Gastroesophageal sphincter (tissue), 4 donors: ENCODE results near the gene ACSM5. TPM values are rescaled to one million over a fixed set of nuclear protein-coding genes. Genes with fewer than 3 reads are reported as not detected.
"Not testable (repeated sequence)": the region's sequence is repeated elsewhere in the genome, so short reads cannot be mapped to it uniquely, and the experiment has no call there.

ENCODE experiments used
- ATAC-seq: fragments of 150-250 bp; one replicate; pipeline ENCODE4 v1.9.1; 2016; ENCODE audit warnings: mild to moderate bottlenecking, moderate library complexity
- H3K27ac ChIP-seq, 4 donors: fragments of 200-600 bp; sonication (generic) in 3 of 4; 1 replicate in 3 of 4; 2 replicates in 1 of 4; pipeline ENCODE4 v1.5.1; 2016 to 2019
- H3K27me3 ChIP-seq: fragments of 200-600 bp; sonication (generic); one replicate; pipeline ENCODE4 v1.5.1; 2019
- H3K36me3 ChIP-seq, 2 donors: fragments of 200-600 bp; sonication (generic); one replicate each; pipeline ENCODE4 v1.5.1; 2019; ENCODE audit warnings: control low read depth in 1 of 2
- H3K4me1 ChIP-seq, 3 donors: fragments of 200-600 bp; sonication (generic); 1 replicate in 2 of 3; 2 replicates in 1 of 3; pipeline ENCODE4 v1.5.1; 2016 to 2019; ENCODE audit warnings: control low read depth in 2 of 3
- H3K4me3 ChIP-seq, 2 donors: fragments of 200-600 bp; sonication (generic); one replicate each; pipeline ENCODE4 v1.5.1; 2019; ENCODE audit warnings: mild to moderate bottlenecking in 1 of 2, moderate library complexity in 1 of 2
- H3K9me3 ChIP-seq, 3 donors: fragments of 200-600 bp; sonication (generic); one replicate each; pipeline ENCODE4 v1.5.1; 2017 to 2019; ENCODE audit warnings: control low read depth in 2 of 3
- EP300 ChIP-seq: sonication (generic); formaldehyde crosslinking; IDR thresholded peaks from one replicate; pipeline ENCODE4 v1.6.1; 2017; ENCODE audit warnings: antibody characterized with exemption, mild to moderate bottlenecking
- POLR2A ChIP-seq, 2 donors: fragments of 450-650 bp; IDR thresholded peaks; one replicate each; pipeline ENCODE4 v1.6.1; 2017; ENCODE audit warnings: antibody characterized with exemption in 2 of 2, mild to moderate bottlenecking in 2 of 2, moderate library complexity in 1 of 2
- POLR2AphosphoS5 ChIP-seq: sonication (generic); formaldehyde crosslinking; IDR thresholded peaks from one replicate; pipeline ENCODE4 v1.6.1; 2017; ENCODE audit warnings: antibody characterized with exemption
- WGBS, 2 donors: methylation state at CpG; one replicate each; pipeline ENCODE4 v1.1.5; 2018; ENCODE audit warnings: low coverage in 1 of 2; 5-methylcytosine and 5-hydroxymethylcytosine counted together
- total RNA-seq, 4 donors: library from RNA; depleted of rRNA; stranded (reverse); fragments of >200 nt; gene quantifications; one replicate each; pipeline ENCODE4 v1.1.0, GENCODE V29; 2016
- TF ChIP-seq, protein P1 (sequence below), 4 experiments: fragments of 200-600 bp in 2 of 4; fragments of 450-650 bp in 2 of 4; sonication (generic) in 1 of 4; IDR thresholded peaks; one replicate each; pipeline ENCODE4 v1.5.1; 2017 to 2019; ENCODE audit warnings: antibody characterized with exemption in 4 of 4, mild to moderate bottlenecking in 2 of 4, moderate library complexity in 2 of 4

The ACSM5 gene
- total RNA-seq, 4 donors from 2014 or later: 1.3 to 5.4 (median 5.0) TPM

DNA sequence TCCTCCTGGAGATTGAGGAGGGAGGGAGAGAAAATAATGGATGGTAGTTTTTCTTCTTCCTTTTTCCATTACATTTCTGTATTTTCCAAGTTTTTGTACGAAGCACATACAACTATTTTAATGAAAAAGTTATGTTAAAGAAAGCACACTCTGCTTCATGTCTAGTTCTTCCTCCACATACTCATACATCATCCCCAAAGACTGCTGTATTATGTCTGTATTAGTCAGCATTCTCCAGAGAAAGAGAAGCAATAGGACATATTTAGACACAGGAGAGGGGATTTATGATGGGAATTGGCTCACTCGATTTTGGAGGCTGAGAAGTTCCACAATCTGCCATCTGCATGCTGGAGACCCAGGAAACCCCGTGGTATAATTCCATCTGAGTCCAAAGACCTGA lies 31.9 kb downstream of the ACSM5 start:
- no peak for ATAC-seq
- no peaks in the 10 kb centered on the region for H3K9me3 ChIP-seq
- H3K27ac ChIP-seq: peak overlapping the region in 3 of 4 donors; percentile 22 to 70 (median 63)
- peaks cover 0 to 26% (median 2%) of the 10 kb centered on the region in 3 donors for H3K4me1 ChIP-seq
- H3K36me3 ChIP-seq: no peaks in the 10 kb centered on the region
- H3K4me3 ChIP-seq: no peak overlapping the region
- WGBS, 2 donors: 6 to 50% methylated on average over 3 of the region's 3 CpGs
- no peaks in the 10 kb centered on the region for H3K27me3 ChIP-seq
- TF ChIP-seq, protein P1, sequence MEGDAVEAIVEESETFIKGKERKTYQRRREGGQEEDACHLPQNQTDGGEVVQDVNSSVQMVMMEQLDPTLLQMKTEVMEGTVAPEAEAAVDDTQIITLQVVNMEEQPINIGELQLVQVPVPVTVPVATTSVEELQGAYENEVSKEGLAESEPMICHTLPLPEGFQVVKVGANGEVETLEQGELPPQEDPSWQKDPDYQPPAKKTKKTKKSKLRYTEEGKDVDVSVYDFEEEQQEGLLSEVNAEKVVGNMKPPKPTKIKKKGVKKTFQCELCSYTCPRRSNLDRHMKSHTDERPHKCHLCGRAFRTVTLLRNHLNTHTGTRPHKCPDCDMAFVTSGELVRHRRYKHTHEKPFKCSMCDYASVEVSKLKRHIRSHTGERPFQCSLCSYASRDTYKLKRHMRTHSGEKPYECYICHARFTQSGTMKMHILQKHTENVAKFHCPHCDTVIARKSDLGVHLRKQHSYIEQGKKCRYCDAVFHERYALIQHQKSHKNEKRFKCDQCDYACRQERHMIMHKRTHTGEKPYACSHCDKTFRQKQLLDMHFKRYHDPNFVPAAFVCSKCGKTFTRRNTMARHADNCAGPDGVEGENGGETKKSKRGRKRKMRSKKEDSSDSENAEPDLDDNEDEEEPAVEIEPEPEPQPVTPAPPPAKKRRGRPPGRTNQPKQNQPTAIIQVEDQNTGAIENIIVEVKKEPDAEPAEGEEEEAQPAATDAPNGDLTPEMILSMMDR (IDR thresholded peaks at IDR 0.05): no peak
- TF ChIP-seq EP300 (no peak), POLR2A (IDR thresholded peaks at IDR 0.05) (no peak), POLR2AphosphoS5 (no peak)

DNA sequence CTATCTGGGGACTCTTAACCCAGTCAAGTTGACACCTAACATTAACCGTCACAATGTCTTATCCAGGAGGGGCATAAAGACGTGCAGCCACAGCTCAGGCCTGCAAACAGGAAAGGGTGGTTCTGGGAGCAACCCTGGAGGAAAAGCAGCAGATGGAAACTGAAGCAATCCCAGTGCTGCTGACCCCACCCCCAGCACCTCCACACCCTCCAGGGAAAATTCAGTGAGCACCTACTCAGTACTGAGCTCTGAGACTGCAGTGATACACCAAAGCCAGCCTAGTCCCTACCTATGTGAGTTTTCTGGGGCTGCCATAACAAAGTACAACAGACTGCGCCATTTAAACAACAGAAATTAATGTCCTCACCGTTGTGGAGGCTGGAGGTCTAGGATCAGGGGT lies 32.5 kb downstream of the ACSM5 start:
- not testable (repeated sequence) for H3K27me3 ChIP-seq, ATAC-seq, H3K9me3 ChIP-seq, H3K36me3 ChIP-seq, H3K4me3 ChIP-seq, H3K27ac ChIP-seq
- 83% methylated on average over 1 of the region's 4 CpGs; no CpG with 5 or more reads in 1 of the 2 donors for WGBS, 2 donors
- H3K4me1 ChIP-seq: peaks cover 0 to 26% (median 2%) of the 10 kb centered on the region in 3 donors

DNA sequence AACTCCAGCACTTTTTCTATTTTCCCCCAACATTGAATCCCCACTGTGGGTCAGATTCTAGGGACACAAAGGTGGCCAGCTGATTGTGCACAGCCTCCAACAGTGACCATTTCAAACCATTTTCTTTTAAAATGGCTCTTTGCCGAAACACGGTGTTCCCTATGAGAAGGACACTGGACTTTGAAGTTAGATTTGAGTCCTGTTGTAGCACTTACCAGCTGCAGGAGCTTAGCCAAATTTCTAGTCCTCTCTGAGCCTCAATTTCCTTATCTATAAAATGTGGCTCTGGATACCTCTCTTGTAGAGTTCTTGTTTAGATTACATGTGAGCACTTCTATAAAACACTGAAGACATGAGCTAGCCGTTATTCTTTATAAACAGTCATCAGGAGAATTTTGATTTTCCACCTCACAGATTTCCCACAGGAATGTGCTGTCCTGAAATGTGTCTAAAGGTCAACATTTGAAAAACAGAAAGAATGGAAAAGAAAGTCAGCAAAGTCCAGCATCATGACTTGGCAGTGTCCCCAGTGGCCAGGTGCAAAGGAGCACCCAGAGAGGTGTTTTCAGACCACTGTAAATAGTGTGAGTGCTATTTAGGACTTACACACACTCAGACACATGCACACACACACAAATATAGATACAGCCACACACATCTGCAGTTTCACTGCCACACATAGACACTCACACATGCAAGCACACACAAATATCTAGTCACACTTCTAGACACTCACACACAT lies 37.5 kb downstream of the ACSM5 start:
- H3K4me3 ChIP-seq, H3K9me3 ChIP-seq, H3K27ac ChIP-seq, H3K27me3 ChIP-seq, H3K36me3 ChIP-seq, H3K4me1 ChIP-seq, ATAC-seq: not testable (repeated sequence)
- no CpG with 5 or more reads among the region's 3 CpGs for WGBS, 2 donors

DNA sequence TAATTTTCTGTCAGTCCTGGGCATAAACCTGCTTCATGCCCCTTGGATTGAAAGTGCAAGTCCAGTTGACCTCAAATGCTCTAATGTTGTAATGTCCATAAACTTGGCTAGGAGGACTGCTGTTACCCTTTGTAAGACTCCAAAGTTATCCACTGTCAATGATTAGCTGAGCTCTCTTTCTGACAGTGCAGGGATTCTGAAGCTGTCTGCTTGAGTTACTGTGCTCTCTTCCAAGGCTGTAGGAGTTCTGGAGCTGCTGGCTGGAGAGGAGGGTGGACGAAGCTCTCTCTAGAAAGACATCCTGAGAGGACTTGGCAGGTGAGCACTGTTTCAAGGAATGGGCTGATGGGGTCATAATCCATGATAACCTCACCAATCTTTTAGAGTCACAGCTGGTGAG lies 42.0 kb downstream of the ACSM5 start, which contains the start of gene ACSM2A:
ACSM2A (plus strand) TSS at position 158 of the 400 bp plus-strand sequence. CDS start 8,594 bp downstream, outside the sequence.
- H3K4me3 ChIP-seq, H3K27ac ChIP-seq, H3K27me3 ChIP-seq, H3K36me3 ChIP-seq, H3K9me3 ChIP-seq, H3K4me1 ChIP-seq, ATAC-seq: not testable (repeated sequence)
- no CpG with 5 or more reads among the region's 1 CpG for WGBS, 2 donors

DNA sequence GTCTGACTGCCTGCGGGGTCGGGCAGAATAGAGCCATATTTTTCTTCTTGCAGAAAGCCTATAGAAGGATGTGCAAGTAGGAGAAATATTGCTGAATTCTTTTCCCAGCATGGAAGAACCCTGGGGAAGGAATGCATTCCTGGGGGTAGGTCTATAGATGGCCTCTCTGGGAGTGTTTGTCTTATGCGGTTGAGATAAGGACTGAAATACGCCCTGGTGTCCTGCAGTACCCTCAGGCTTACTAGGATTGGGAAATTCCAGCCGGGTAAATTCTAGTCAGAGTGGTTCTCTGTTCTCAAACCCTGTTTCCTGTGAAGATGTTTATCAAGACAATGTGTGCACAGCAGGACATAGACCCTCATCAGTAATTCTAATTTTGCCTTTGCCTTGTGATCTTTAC lies 44.3 kb downstream of the ACSM5 start:
- H3K4me1 ChIP-seq, ATAC-seq, H3K9me3 ChIP-seq, H3K27ac ChIP-seq, H3K27me3 ChIP-seq, H3K4me3 ChIP-seq, H3K36me3 ChIP-seq: not testable (repeated sequence)
- WGBS, 2 donors: no CpG with 5 or more reads among the region's 5 CpGs

DNA sequence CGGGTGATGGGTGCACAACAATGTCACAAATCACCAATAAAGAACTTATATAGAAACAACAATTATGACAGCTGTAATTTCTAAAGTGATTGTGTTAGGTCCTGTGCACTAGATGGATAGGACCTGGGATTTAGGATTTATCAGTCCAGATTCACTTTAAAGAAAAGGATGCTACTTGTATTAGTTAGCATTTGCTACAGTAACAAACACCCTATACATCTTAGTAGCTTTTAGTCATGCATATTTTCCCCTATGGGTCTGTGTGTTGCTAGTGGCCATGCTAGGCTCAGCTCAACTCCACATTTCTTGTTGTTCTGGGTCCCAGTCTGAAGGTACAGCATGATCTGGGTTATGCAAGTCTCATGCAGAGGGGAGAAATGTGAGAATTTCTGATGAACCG lies 49.9 kb downstream of the ACSM5 start:
- H3K36me3 ChIP-seq, H3K27me3 ChIP-seq, H3K4me1 ChIP-seq, ATAC-seq, H3K9me3 ChIP-seq, H3K27ac ChIP-seq, H3K4me3 ChIP-seq: not testable (repeated sequence)
- WGBS, 2 donors: 75 to 94% methylated on average over 2 of the region's 2 CpGs

DNA sequence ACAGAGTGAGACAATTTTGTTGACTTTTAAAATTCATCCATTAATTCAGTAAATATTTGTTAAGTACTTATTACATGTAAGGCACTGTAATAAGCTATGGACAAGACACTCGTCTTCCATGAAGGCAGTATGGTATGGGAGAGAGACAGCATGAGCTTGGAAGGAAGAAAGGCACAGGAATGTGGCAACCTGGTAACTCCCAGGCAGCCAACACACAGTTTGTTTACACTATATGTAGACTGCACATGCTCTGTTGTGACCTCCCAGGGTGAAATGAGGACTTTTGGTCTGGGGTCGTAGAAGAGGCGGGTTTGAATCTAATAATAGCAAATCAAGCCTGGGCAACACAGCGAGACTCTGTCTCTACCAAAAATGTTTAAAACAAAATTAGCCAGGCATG lies 51.0 kb downstream of the ACSM5 start:
- 78 to 100% methylated on average over 1 of the region's 4 CpGs for WGBS, 2 donors
- ATAC-seq, H3K9me3 ChIP-seq, H3K4me3 ChIP-seq, H3K4me1 ChIP-seq, H3K27me3 ChIP-seq, H3K36me3 ChIP-seq, H3K27ac ChIP-seq: not testable (repeated sequence)

DNA sequence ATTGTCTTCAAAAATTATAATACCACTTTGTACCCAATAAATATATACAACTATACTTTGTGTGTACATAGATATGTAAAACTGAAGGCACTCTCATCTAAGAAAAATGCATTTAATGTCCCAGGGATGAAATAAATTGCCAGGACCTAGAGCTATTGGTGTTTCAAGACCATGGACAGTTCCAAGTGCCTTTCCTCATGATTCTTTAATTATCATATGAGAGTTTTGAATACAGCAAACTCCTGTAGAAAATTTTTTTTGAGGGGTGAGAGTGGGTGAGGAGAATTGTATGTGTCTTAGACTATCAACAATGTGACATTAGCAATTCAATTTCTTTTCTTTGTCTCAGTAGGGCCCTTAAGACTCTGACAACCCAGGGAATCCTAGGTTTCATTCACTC lies 59.6 kb downstream of the ACSM5 start:
- not testable (repeated sequence) for H3K4me1 ChIP-seq, H3K36me3 ChIP-seq, H3K27ac ChIP-seq, H3K9me3 ChIP-seq, ATAC-seq, H3K27me3 ChIP-seq, H3K4me3 ChIP-seq

DNA sequence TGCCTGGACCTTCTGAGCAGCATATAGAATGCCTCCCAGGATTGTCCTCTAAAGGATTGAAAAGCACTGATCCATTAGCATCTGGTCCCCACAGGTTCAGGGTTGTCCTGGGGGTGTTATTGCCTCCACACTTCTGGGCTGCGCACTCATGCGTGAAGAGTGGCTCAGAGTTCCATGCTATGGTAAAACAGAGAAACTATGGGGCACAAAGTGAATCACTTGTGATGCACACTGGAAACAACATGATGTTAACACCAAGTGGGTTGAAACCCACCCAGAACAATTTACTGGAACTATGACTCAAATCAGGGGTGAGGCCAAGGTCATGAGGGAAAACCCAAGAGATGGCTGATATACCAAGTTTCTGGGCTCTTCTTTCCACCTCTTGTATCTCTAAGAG lies 60.6 kb downstream of the ACSM5 start:
- H3K9me3 ChIP-seq, ATAC-seq, H3K36me3 ChIP-seq, H3K4me1 ChIP-seq, H3K27ac ChIP-seq, H3K27me3 ChIP-seq, H3K4me3 ChIP-seq: not testable (repeated sequence)
- no CpG with 5 or more reads among the region's 2 CpGs for WGBS, 2 donors

DNA sequence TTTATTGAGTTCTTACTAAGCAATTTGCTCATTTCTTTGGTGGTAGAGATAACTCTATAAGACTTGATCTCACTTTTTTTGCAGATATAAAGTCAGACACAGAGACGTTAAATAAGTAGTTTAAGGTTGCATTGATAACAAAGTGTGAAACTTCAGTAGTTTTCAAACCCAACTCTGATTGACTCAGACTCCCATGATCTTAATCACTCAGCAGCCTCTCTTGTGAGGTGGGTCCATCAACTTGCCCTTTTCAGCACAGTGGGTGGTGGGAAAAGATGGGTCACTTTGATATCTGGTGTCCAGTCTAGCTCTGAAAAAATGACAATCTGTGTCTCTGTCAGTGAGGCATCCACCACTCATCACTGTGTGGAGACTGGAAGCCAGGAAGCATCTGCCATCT lies 61.4 kb downstream of the ACSM5 start:
- H3K4me3 ChIP-seq, H3K27ac ChIP-seq, H3K9me3 ChIP-seq, H3K27me3 ChIP-seq, H3K4me1 ChIP-seq, ATAC-seq, H3K36me3 ChIP-seq: not testable (repeated sequence)
- 78 to 82% methylated on average over 1 of the region's 1 CpG for WGBS, 2 donors

DNA sequence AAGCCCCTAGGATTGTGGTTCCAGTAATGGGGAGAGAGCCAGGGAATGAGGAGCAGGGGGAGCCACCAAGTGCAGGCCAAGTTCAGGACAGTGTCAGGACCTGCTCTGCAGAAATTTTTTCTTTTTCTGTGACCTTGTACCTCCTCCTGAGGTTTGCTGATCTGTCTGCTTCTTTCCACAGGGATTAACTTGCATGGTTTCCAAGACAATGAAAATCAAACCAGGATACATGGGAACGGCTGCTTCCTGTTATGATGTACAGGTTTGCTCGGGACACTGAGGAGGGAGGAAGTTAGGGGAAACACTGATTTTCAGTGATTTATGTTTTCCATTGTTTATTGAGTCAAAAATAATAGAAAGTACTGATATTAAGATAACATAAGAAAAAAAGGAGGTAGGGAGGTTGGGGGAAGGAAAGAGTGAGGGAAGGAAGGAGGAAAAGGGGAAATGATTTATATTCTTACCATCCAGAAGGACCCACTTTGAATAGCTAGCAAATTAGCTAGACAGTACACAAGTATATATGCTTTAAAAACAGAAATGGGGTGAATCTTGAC lies 67.9 kb downstream of the ACSM5 start:
- not testable (repeated sequence) for H3K27ac ChIP-seq, H3K4me3 ChIP-seq, ATAC-seq, H3K4me1 ChIP-seq, H3K9me3 ChIP-seq, H3K36me3 ChIP-seq, H3K27me3 ChIP-seq
- 33% methylated on average over 1 of the region's 2 CpGs; no CpG with 5 or more reads in 1 of the 2 donors for WGBS, 2 donors

DNA sequence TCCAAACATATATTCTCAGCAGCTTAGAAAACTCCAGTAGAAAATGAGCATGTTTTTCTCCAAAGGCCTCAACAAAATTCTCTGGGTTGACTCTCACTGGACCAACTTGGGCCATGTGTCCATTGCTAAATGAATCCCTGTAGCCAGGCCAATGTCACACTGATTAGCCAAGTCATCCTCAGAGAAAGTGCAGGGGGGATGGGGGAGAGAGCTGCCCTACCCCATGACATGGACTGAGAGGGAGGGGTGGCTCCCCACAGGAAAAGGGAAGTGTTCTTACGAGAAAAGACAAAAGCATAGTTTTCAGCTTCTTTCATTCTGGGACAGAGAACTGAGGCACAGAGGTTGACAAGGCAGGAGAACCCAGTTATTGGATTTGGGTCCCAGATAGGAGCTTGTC lies 74.7 kb downstream of the ACSM5 start:
- not testable (repeated sequence) for ATAC-seq, H3K9me3 ChIP-seq, H3K36me3 ChIP-seq, H3K27ac ChIP-seq, H3K4me3 ChIP-seq, H3K4me1 ChIP-seq, H3K27me3 ChIP-seq
- WGBS, 2 donors: no CpG with 5 or more reads among the region's 1 CpG
